Gastroesophageal sphincter (tissue), 3 donors: ENCODE data around the gene RPUSD3.

Experiments used
- EP300 ChIP-seq: sonication (generic); formaldehyde crosslinking; IDR thresholded peaks from one replicate; pipeline ENCODE4 v1.6.1; 2017; ENCODE audit warnings: antibody characterized with exemption, mild to moderate bottlenecking
- POLR2A ChIP-seq, 2 donors: fragments of 450-650 bp; IDR thresholded peaks; one replicate each; pipeline ENCODE4 v1.6.1; 2017; ENCODE audit warnings: antibody characterized with exemption in 2 of 2, mild to moderate bottlenecking in 2 of 2, moderate library complexity in 1 of 2
- POLR2AphosphoS5 ChIP-seq: sonication (generic); formaldehyde crosslinking; IDR thresholded peaks from one replicate; pipeline ENCODE4 v1.6.1; 2017; ENCODE audit warnings: antibody characterized with exemption
- TF ChIP-seq, protein P1 (sequence below), 4 experiments: fragments of 200-600 bp in 2 of 4; fragments of 450-650 bp in 2 of 4; sonication (generic) in 1 of 4; IDR thresholded peaks; one replicate each; pipeline ENCODE4 v1.5.1; 2017 to 2019; ENCODE audit warnings: antibody characterized with exemption in 4 of 4, mild to moderate bottlenecking in 2 of 4, moderate library complexity in 2 of 4

DNA sequence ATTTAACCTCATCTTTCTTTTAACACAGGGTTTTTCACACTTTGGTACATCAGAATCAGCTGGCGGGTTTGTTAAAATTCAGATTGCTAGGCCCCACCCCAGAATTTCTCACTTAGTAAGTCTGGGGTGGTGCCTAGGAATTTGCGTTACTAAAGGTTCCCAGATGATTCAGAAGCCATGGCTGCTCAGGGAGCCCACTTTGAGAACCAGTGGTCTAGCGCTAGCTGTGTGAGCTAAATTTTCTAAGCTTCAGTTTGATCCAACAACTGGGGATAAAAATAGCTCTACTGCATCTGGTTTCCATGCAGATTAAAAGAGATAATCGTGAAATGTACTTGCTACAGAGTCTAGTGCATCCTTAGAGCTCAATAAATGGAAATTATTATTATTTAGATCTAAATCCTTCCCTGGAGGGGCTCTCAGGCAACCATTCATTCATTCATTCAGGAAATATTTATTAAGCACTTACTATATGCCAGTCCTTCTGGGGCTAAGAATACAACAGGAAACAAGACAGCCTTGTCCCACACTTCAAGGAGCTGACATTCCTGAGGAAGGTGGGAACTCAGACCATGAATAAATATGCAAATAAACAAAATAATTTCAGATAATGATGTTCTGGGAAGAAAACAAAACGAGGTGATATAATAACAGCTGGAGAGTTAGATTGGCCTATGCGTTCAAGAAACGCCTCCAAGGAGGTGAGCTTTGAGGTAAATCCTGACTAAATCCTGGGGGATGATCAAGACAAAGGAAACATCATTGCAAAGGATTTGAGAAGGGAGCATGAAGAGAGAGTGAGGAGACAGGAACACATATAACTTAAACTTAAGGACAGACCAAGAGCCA is 40.1 kb upstream of the RPUSD3 start:
- TF ChIP-seq EP300 (no peak), POLR2AphosphoS5 (no peak), POLR2A (IDR thresholded peaks at IDR 0.05) (no peak)
- TF ChIP-seq, protein P1, sequence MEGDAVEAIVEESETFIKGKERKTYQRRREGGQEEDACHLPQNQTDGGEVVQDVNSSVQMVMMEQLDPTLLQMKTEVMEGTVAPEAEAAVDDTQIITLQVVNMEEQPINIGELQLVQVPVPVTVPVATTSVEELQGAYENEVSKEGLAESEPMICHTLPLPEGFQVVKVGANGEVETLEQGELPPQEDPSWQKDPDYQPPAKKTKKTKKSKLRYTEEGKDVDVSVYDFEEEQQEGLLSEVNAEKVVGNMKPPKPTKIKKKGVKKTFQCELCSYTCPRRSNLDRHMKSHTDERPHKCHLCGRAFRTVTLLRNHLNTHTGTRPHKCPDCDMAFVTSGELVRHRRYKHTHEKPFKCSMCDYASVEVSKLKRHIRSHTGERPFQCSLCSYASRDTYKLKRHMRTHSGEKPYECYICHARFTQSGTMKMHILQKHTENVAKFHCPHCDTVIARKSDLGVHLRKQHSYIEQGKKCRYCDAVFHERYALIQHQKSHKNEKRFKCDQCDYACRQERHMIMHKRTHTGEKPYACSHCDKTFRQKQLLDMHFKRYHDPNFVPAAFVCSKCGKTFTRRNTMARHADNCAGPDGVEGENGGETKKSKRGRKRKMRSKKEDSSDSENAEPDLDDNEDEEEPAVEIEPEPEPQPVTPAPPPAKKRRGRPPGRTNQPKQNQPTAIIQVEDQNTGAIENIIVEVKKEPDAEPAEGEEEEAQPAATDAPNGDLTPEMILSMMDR (IDR thresholded peaks at IDR 0.05), result no peak
